ENCODE data around the gene CMTM8. TPM values are rescaled to one million over a fixed set of nuclear protein-coding genes. Genes with fewer than 3 reads are reported as not detected.

Gene CMTM8
- total RNA-seq, 1 donor from 2014 or later = 1.00 TPM

DNA sequence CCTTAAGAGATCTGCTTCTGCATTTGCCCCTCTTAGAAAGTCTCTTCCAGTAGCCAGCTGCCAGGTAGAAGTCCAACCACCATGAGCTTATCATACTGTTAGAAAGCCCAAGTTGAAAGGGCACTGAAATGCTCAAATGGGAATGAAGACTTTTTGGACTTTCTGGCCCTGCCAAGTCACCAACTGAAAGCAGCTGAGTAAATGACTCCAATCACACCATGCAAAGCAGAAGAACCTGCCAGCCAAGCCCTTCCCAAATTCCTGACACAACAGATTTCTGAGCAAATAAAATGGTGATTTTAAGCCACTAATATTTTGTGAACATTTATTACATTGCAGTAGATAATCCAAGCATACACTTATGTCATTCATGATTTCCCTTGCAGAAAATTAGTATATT lies 2.1 kb upstream of the CMTM8 start:
- ATAC-seq = no peak

DNA sequence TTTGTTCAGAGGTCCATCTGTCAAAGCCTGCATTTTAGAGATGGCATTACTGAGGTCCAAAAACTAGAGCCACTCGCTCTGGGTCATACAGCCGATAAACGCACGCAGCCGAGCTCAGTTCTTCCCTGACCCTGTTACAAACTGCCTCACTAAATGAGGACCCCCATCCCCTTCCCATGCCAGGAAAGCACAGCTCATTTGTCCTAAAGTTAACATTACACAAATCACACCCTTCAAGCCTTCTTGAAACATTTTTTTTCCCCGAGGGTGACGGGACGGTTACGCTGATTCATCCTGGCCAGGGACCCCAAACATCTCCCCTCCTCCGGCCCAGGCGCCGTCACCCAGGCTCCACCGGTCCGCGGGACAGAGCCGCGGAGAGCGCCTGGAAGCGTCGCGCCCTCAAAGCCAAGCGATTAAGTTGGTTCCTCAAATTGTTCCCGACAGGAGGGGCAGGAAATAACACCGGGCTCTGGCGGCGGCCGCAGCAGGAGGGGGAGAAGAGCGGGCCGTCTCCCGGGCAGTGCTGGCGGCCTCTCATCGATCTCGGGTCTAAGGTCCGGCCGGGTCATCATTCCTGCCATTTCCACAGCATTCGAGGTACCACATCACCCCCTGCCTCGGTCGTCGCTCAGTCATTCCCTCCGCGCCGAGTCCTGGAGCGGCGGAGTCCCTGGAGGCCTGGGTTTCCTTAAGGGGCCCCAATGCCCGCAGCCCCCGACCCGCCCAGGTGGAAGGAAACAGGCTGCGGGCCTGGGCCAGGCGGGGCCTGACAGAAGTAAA lies 619 bp upstream of the CMTM8 start:
- ATAC-seq = peak; percentile 35

DNA sequence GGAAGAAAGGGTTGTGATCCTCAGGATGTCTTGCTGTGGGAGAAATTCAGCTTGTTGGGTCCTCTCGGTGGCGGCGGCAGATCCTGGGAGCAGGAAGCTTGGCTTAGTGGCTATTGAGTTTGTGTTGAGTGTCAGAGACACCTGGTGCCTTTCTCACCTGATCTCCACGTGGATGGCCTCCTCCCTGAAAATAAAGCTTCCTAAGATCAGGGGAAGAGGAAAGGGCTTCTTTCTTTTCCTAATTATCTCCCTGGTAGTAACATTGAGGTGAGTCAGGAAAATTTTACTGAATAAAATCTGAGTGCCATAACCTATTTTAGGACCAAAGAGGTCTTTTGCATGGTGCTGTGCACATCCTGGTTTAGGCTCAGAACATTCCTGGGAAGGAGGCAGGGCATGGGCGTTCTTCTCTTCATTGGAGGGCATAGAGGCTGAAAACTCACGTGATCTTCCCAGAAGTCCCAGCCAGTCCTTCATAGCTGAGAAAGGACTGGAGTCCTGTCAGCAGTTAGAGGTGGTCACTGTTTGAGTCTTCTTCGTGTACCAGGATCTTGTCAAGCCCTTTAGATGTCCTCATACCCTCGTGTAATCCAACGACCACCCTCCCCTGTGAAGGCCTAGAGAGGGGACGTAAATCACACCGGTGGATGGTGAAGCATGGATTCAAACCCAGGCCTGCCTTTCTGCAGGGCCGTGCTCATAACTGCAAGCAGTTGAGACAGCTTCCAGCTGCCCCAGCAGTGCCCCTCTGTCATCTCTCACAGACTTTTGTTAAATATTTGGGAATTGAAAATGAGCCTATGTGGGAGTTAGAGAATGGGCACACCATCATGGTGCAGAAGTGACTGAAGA lies 1.1 kb downstream of the CMTM8 start:
- no peak for ATAC-seq

- no peak for ATAC-seq
These were observed 1.7 kb downstream of the CMTM8 start for GRCh38 chr3:32240159-32240545.

DNA sequence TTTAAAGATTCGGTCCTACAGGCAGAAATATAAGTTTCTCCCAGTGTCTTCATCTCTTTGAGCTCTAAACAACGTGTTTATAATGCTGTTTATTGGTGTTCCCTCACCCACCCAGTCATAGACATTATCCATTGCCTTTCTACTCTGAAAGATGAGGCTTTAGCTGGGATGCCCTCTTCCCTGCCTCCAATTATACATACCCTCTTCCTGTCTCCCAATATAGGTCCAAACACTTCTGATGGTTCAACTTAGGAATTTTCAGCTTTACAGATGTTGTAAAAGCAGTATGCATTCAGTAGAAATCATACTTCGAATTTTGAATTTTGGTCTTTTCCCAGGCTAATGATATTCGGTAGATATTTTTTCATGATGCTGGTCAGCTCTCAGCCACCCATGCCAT lies 2.6 kb downstream of the CMTM8 start:
- no peak for ATAC-seq

DNA sequence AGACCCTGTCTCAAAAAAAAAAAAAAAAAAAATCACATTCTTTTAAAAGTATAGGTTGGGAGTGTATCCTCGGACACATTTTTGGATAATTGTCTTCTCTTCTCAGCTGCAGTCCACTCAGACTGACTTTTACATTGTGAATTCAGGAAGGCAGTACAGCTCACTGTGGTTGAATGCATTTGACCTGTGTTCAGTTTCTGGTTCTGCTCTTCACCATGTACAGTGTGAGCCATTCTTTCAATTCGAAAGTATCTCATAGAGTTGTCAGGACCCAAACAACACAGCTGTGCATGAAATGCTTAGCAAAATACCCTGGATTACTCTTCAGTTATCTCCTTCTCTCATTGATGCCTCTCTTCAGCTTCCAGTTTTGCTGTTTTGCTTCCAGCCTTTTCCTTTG lies 5.0 kb downstream of the CMTM8 start:
- ATAC-seq = no peak

DNA sequence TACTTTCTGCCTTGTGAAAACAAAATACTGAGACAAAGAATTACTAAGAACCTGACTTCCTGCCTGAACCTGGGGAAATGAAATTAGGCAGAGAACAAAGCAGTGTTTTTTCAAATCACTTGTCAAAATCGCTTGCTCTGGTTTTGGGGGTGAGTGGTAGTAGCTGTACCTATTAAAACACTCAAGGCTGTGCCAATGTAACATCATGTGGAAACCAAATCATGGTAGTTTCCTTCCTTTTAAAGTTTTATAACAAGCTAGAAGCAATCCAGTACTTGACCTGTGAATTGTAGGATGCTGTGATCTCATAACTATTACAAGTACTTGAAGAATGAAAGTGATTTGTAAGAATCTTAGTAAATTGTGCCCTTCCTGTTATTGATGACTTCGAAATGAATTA lies 6.7 kb downstream of the CMTM8 start:
- no peak for ATAC-seq

GRCh38 chr3:32246079-32246675 lies 7.7 kb downstream of the CMTM8 start:
- no peak for ATAC-seq

- no peak for ATAC-seq
These were observed 10.8 kb downstream of the CMTM8 start for GRCh38 chr3:32249184-32249782.

GRCh38 chr3:32254268-32254667 lies 15.8 kb downstream of the CMTM8 start:
- no peak for ATAC-seq

- no peak for ATAC-seq
These were observed 16.9 kb downstream of the CMTM8 start for GRCh38 chr3:32255345-32255744.

DNA sequence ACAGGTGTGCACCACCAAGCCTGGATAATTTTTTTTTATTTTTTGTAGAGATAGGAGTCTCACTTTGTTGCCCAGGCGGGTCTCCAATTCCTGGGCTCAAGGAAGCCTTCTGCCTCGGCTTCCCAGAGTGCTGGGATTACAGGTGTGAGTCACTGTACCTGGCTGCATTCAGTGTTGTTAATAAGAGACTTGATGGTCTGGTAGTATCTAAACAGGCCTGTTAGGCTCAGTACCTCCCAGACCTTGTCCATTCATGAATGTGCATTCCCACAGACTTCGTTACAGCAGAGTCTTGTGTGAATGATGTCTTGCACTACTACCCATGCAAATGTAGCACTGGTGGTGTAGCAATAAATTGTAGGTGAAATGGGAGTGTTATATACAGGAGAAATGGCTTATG lies 17.7 kb downstream of the CMTM8 start:
- peak; percentile 78 for ATAC-seq

GRCh38 chr3:32257042-32257441 lies 18.6 kb downstream of the CMTM8 start:
- no peak for ATAC-seq

- no peak for ATAC-seq
These were observed 19.4 kb downstream of the CMTM8 start for GRCh38 chr3:32257641-32258438.

GRCh38 chr3:32258869-32259268 lies 20.4 kb downstream of the CMTM8 start:
- no peak for ATAC-seq

- ATAC-seq = no peak
These were observed 23.1 kb downstream of the CMTM8 start for GRCh38 chr3:32261545-32261944.

GRCh38 chr3:32262201-32262600 lies 23.7 kb downstream of the CMTM8 start:
- no peak for ATAC-seq

GRCh38 chr3:32274306-32274705 lies 35.8 kb downstream of the CMTM8 start:
- ATAC-seq = no peak

- no peak for ATAC-seq
These were observed 37.0 kb downstream of the CMTM8 start for GRCh38 chr3:32275506-32275905.

DNA sequence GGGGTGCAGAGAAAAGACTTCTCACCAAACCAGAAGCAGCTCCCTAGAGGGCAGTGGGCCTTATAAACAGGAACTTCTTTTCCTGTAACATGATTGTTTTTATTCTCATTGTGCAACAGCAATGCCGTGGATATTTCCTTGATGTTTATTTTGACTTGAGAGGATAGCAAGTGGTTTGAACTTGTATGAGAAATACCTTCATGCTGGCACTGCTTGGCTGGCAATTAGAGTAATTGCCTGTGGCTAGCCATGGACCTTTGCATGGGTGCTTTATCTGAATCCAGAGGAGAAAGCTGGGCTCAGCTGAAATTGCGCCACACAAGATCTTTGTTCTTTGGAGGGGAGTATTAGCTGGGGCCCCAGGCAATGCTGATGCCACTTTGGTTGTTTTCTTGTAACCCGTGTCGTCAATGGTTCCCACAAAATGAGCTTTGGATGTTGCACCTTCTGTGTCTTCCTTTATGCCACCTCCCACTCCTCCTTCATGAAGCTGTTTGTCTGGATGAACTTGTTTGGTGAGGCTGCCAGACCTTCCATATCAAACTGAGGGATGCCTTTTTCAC lies 37.9 kb downstream of the CMTM8 start:
- peak; percentile 67 for ATAC-seq

- no peak for ATAC-seq
These were observed 40.2 kb downstream of the CMTM8 start for GRCh38 chr3:32278714-32279113.

Measured in esophagus mucosa (tissue), 1 donor.